Measurements from ENCODE around the gene KRTAP5-3. TPM values are rescaled to one million over a fixed set of nuclear protein-coding genes. Genes with fewer than 3 reads are reported as not detected.
A peak's percentile ranks its signal among the peaks of the same experiment; 100 is the strongest.

The KRTAP5-3 gene
- total and polyA plus RNA-seq, 2 of the 13 experiments (the other 11 are each of a cell fraction or from before 2014, with no cell fraction given) = not detected

DNA sequence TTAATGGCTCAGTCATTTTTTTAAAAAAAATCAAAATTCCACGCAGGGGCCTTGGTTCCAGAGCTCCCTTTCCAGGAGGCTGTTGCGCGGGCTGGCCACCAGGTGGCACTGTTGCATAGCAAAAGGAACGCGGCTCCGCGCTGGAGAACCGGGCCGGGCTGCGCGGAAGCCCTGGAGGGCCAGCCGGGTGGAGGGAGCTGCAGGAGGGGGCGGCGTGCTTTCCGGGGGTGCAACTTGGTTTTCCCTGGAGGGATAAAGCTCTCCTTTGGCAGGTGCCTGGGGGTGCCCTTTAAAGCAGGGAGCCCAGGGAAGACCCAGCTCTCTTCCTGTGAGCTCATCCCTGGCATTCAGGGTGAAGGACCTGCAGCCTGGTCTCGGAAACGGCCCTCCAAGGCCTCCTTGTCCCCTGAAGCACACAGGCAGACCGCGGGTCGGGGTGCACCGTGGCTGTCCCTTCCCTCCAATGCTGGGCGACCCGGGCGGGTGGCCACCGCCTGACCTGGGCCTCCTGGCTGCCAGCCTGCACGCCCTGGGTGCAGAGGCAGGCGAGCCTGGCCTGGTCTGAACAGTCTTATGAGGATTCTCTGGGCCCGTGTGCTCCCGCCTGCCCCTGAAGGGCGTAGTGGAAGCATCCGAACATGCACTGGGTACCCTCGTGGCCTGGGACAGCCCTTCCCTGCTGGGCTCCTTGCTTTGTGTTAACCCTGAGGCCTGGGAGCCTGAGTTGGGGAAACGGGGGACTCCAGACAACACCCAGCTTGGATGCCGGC lies 44.7 kb upstream of the KRTAP5-3 start:
- peaks cover 0 to 7% of the 10 kb centered on the region in 2 experiments; a peak in 2 of 5 replicates for H3K27me3 ChIP-seq (ENCODE audit: control insufficient read depth in 1 of 2, insufficient read depth in 2 of 2, low read length in 2 of 2)
- ATAC-seq (peak; percentile 85), DNase-seq (ENCODE audit: low spot score) (peak; percentile 35), FAIRE-seq (no peak)
- ChIA-PET CTCF (ENCODE audit: low intra/inter-chr PET ratio, low total read pairs) (interaction anchor here (0.6 to 4.9 kb wide), 9 partner anchors 38 to 503 kb away, joined by 3 to 37 read pairs (median 10); no protein-coding TSS in a partner anchor), POLR2A (interaction anchor here (0.7 to 3.7 kb wide), 12 partner anchors 13 to 499 kb away, joined by 3 to 122 read pairs (median 6); partner anchors contain the start of gene IFITM10)
- no peaks in the 10 kb centered on the region for H3K9me3 ChIP-seq (ENCODE audit: low read length)
- in situ Hi-C loops (cut with HindIII; ENCODE audit: extremely low pct_ligation_motif_present, low pct_unique_long_range_greater_than_20kb) = no loop called here
- peak overlapping the region; percentile 44 for H3K27ac ChIP-seq (ENCODE audit: extremely low read length, insufficient read depth, low read length)
- H3K36me3 ChIP-seq (replicated peaks in 1 of 2; ENCODE audit: control insufficient read depth in 1 of 2, insufficient read depth in 2 of 2, low read length in 2 of 2) = no peaks in the 10 kb centered on the region
- H3K4me1 ChIP-seq (ENCODE audit: insufficient read depth, low read length) = peaks cover 73% of the 10 kb centered on the region
- H3K79me2 ChIP-seq (ENCODE audit: insufficient read depth, low read length) = no peaks in the 10 kb centered on the region
- intact Hi-C loops (cut with micrococcal nuclease; ENCODE audit: unreplicated experiment) = loop anchor here (1.0 to 5.0 kb wide), 3 partner anchors 40 to 499 kb away; no protein-coding TSS in a partner anchor
- H3K4me3 ChIP-seq (replicated peaks in 1 of 3; ENCODE audit: insufficient read depth in 1 of 3, low read depth in 2 of 3, low read length in 3 of 3) = no peak overlapping the region; a peak in 1 of 6 replicates
- peak overlapping the region; percentile 14; the same call in 1 of the 2 replicates for H3K4me2 ChIP-seq (ENCODE audit: low read depth, low read length)
- no TSS peak for BruUV-seq (replicated peaks)
- no peak overlapping the region for H2AFZ ChIP-seq (ENCODE audit: low read length)
- 14% methylated on average over 18 of the region's 34 CpGs for WGBS (ENCODE audit: low lambda C conversion rate)
- no peaks in the 10 kb centered on the region for H4K20me1 ChIP-seq (ENCODE audit: insufficient read depth, low read length)
- peak overlapping the region; percentile 50 for H3K9ac ChIP-seq (ENCODE audit: insufficient read depth, low read depth, low read length)
- TF ChIP-seq ATRX (CRISPR knock-in tag; IDR thresholded peaks at IDR 0.05; ENCODE audit: borderline replicate concordance) (no peak), NFIB (CRISPR knock-in tag; IDR thresholded peaks at IDR 0.05; ENCODE audit: borderline replicate concordance) (no peak), ZNF205 (CRISPR knock-in tag; IDR thresholded peaks at IDR 0.05) (peak; percentile 64; the same call in 1 of the 2 replicates), ATAD3A (CRISPR knock-in tag; IDR thresholded peaks at IDR 0.05) (no peak), KAT7 (CRISPR knock-in tag; IDR thresholded peaks at IDR 0.05; ENCODE audit: borderline replicate concordance) (peak; percentile 38; the same call in 1 of the 2 replicates), ZFP41 (CRISPR knock-in tag; IDR thresholded peaks at IDR 0.05; ENCODE audit: borderline replicate concordance) (no peak), BCLAF1 (IDR thresholded peaks at IDR 0.05) (no peak), ZNF678 (CRISPR knock-in tag; IDR thresholded peaks at IDR 0.05) (no peak), YEATS2 (CRISPR knock-in tag; IDR thresholded peaks at IDR 0.05; ENCODE audit: borderline replicate concordance) (no peak; the same call in 1 of the 2 replicates), ZNF609 (CRISPR knock-in tag; IDR thresholded peaks at IDR 0.05; ENCODE audit: borderline replicate concordance) (peak; percentile 39; the same call in 1 of the 2 replicates), SP2 (CRISPR knock-in tag; IDR thresholded peaks at IDR 0.05) (no peak)
